Sigmoid colon (tissue), 4 donors: ENCODE results near the gene ARPP21.

Experiments used
- POLR2A ChIP-seq, 2 donors: fragments of 450-650 bp; IDR thresholded peaks; one replicate each; pipeline ENCODE4 v1.6.1; 2016; ENCODE audit warnings: antibody characterized with exemption in 2 of 2, mild to moderate bottlenecking in 2 of 2, moderate library complexity in 2 of 2
- POLR2AphosphoS5 ChIP-seq, 4 donors: sonication (generic); formaldehyde crosslinking; IDR thresholded peaks; one replicate each; pipeline ENCODE4 v1.6.1; 2017; ENCODE audit warnings: antibody characterized with exemption in 4 of 4
- TF ChIP-seq, protein P1 (sequence below), 4 experiments: fragments of 450-650 bp in 3 of 4; fragments of 200-600 bp in 1 of 4; IDR thresholded peaks; one replicate each; pipeline ENCODE4 v1.5.1; 2016 to 2019; ENCODE audit warnings: antibody characterized with exemption in 4 of 4, mild to moderate bottlenecking in 3 of 4, moderate library complexity in 2 of 4

DNA sequence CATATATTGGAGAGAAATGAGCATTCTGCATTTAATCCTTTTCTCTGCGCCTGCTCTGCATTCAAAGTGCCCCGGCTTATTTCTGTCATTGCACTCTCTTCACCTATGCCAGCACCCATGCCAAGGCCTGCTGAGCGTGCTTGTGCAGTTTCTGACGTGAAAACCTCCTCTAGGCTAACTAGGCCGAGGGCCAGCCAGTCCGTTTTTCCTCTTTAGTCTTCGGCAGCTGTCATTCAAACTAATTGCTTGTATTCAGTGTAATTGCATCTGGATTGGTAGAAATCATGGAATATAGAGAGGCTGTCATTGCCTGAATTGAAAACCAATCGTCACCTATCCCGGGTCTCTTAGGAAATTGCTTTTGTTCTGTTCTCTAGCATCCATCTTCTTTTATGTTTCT is 94.0 kb downstream of the ARPP21 start:
- TF ChIP-seq, protein P1, sequence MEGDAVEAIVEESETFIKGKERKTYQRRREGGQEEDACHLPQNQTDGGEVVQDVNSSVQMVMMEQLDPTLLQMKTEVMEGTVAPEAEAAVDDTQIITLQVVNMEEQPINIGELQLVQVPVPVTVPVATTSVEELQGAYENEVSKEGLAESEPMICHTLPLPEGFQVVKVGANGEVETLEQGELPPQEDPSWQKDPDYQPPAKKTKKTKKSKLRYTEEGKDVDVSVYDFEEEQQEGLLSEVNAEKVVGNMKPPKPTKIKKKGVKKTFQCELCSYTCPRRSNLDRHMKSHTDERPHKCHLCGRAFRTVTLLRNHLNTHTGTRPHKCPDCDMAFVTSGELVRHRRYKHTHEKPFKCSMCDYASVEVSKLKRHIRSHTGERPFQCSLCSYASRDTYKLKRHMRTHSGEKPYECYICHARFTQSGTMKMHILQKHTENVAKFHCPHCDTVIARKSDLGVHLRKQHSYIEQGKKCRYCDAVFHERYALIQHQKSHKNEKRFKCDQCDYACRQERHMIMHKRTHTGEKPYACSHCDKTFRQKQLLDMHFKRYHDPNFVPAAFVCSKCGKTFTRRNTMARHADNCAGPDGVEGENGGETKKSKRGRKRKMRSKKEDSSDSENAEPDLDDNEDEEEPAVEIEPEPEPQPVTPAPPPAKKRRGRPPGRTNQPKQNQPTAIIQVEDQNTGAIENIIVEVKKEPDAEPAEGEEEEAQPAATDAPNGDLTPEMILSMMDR (IDR thresholded peaks at IDR 0.05): no peak
- TF ChIP-seq POLR2AphosphoS5 (IDR thresholded peaks at IDR 0.05) (no peak), POLR2A (IDR thresholded peaks at IDR 0.05) (no peak)
